KMS-11 (cell line): Measurements from ENCODE around the gene NETO1.

Experiments used
- H2AFZ ChIP-seq: fragments of 200-600 bp; sonication (generic); 2 replicates; pipeline ENCODE4 v1.6.1; 2016; ENCODE audit warnings: antibody characterized with exemption, mixed run types, low read depth
- H3K27ac ChIP-seq: fragments of 200-600 bp; sonication (generic); 2 replicates; pipeline ENCODE4 v1.6.1; 2016; ENCODE audit warnings: mild to moderate bottlenecking, mixed run types
- H3K27me3 ChIP-seq: fragments of 200-600 bp; sonication (generic); 2 replicates; pipeline ENCODE4 v1.6.1; 2017; ENCODE audit warnings: mild to moderate bottlenecking, low read depth, mixed run types, moderate library complexity; ENCODE audit not compliant: insufficient read depth
- H3K36me3 ChIP-seq: fragments of 200-600 bp; sonication (generic); 2 replicates; pipeline ENCODE4 v1.6.1; 2017; ENCODE audit warnings: mild to moderate bottlenecking, mixed run types; ENCODE audit not compliant: insufficient read depth
- H3K4me1 ChIP-seq: fragments of 200-600 bp; sonication (generic); 2 replicates; pipeline ENCODE4 v1.6.1; 2016; ENCODE audit warnings: mild to moderate bottlenecking, low read depth, mixed run types; ENCODE audit not compliant: poor library complexity, severe bottlenecking
- H3K4me2 ChIP-seq: fragments of 200-600 bp; sonication (generic); 2 replicates; pipeline ENCODE4 v1.7.0; 2016; ENCODE audit warnings: mild to moderate bottlenecking, mixed run types
- H3K4me3 ChIP-seq: fragments of 200-600 bp; sonication (generic); IDR thresholded peaks from 2 replicates; pipeline ENCODE4 v1.6.1; 2017; ENCODE audit warnings: low read depth, low read length, mixed read lengths; ENCODE audit not compliant: insufficient read depth
- H3K79me2 ChIP-seq: fragments of 200-600 bp; sonication (generic); 2 replicates; pipeline ENCODE4 v1.6.1; 2016; ENCODE audit warnings: low read depth, mixed run types; ENCODE audit not compliant: insufficient read depth
- H3K9ac ChIP-seq: fragments of 200-600 bp; sonication (generic); 2 replicates; pipeline ENCODE4 v1.6.1; 2016; ENCODE audit warnings: mild to moderate bottlenecking, mixed run types
- H4K20me1 ChIP-seq: fragments of 200-600 bp; sonication (generic); 2 replicates; pipeline ENCODE4 v1.6.1; 2016; ENCODE audit warnings: mild to moderate bottlenecking, mixed run types; ENCODE audit not compliant: insufficient read depth
- CTCF ChIP-seq: fragments of 200-600 bp; sonication (generic); conservative IDR thresholded peaks from 2 replicates; pipeline ENCODE4 v1.6.1; 2017; ENCODE audit warnings: low read depth, mild to moderate bottlenecking, antibody characterized with exemption, low read length, moderate library complexity, mixed read lengths

Gene NETO1

GRCh38 chr18:72762515-72763122, 105.2 kb downstream of the NETO1 start:
- Histone ChIP-seq H4K20me1 (no peaks in the 10 kb centered on the region), H3K4me1 (no peaks in the 10 kb centered on the region), H3K4me3 (no peak overlapping the region), H3K9ac (no peak overlapping the region), H3K27ac (no peak overlapping the region), H3K79me2 (no peaks in the 10 kb centered on the region), H3K36me3 (no peaks in the 10 kb centered on the region), H3K4me2 (no peak overlapping the region), H2AFZ (no peak overlapping the region), H3K27me3 (no peaks in the 10 kb centered on the region)
- TF ChIP-seq CTCF, result peak; percentile 93

GRCh38 chr18:72752220-72752619, 115.6 kb downstream of the NETO1 start:
- H3K4me2 ChIP-seq, result no peak overlapping the region
- no peak overlapping the region for H3K9ac ChIP-seq
- H3K27ac ChIP-seq, result no peak overlapping the region
- no peak for TF ChIP-seq CTCF
- H3K36me3 ChIP-seq, result no peaks in the 10 kb centered on the region
- no peaks in the 10 kb centered on the region for H3K79me2 ChIP-seq
- no peaks in the 10 kb centered on the region for H3K27me3 ChIP-seq
- no peaks in the 10 kb centered on the region for H4K20me1 ChIP-seq
- no peak overlapping the region for H3K4me3 ChIP-seq
- no peak overlapping the region for H2AFZ ChIP-seq
- H3K4me1 ChIP-seq, result no peaks in the 10 kb centered on the region

- no peak for TF ChIP-seq CTCF
- H3K4me1 ChIP-seq, result peaks cover 6% of the 10 kb centered on the region
- no peaks in the 10 kb centered on the region for H3K36me3 ChIP-seq
- no peaks in the 10 kb centered on the region for H4K20me1 ChIP-seq
- H3K4me3 ChIP-seq, result no peak overlapping the region
- no peaks in the 10 kb centered on the region for H3K79me2 ChIP-seq
- H3K27ac ChIP-seq, result no peak overlapping the region
- H3K4me2 ChIP-seq, result no peak overlapping the region; the same call in 1 of the 2 replicates
- no peaks in the 10 kb centered on the region for H3K27me3 ChIP-seq
- H2AFZ ChIP-seq, result no peak overlapping the region
- no peak overlapping the region for H3K9ac ChIP-seq
Observed at GRCh38 chr18:72742002-72742401, 125.8 kb downstream of the NETO1 start.

- H3K27ac ChIP-seq, result no peak overlapping the region
Observed at GRCh38 chr18:72738136-72738535, 129.7 kb downstream of the NETO1 start.

More at GRCh38 chr18:72738136-72738535, 129.7 kb downstream of the NETO1 start:
- H3K36me3 ChIP-seq, result no peaks in the 10 kb centered on the region
- no peak overlapping the region for H2AFZ ChIP-seq
- H3K4me2 ChIP-seq, result no peak overlapping the region
- no peak for TF ChIP-seq CTCF
- H3K79me2 ChIP-seq, result no peaks in the 10 kb centered on the region
- H3K27me3 ChIP-seq, result no peaks in the 10 kb centered on the region
- H3K4me1 ChIP-seq, result peaks cover 6% of the 10 kb centered on the region
- no peak overlapping the region for H3K4me3 ChIP-seq
- no peak overlapping the region for H3K9ac ChIP-seq
- H4K20me1 ChIP-seq, result no peaks in the 10 kb centered on the region
